ENCODE measurements around the gene NKX6-2.

DNA sequence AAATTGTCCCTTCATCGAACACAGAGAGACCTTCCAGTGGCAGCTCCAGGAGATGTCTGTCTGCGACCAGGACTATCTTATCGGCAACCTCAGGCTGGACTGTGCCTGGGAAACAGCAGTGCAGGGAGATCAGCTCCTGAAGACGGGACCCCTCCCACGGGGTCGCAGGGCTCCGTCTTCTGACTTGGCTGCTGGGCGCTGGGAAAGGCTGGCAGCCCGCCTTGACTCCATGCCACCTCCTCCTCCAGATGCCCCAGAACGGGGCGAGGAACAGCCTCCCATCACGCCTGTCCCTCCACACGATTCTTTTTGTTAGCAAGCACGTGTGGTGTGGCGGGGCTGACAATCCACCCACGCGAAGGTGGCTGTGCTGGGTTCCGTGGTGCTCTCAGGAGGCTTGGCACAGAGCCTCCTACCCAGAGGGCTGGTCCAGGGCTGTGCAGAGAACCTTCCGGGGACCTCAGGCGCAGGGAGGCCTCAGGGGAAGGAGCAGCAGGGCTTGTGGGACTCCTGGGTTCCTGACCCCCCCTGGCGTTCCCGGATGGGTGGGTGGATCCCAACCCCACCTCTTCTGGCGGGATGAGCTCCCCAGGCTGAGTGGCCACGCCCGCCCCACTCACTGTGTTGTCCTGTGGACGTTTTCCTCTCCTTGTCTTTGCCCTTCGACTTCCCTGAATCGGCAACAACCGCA lies 47.6 kb upstream of the NKX6-2 start:
- TF ChIP-seq, protein P1, sequence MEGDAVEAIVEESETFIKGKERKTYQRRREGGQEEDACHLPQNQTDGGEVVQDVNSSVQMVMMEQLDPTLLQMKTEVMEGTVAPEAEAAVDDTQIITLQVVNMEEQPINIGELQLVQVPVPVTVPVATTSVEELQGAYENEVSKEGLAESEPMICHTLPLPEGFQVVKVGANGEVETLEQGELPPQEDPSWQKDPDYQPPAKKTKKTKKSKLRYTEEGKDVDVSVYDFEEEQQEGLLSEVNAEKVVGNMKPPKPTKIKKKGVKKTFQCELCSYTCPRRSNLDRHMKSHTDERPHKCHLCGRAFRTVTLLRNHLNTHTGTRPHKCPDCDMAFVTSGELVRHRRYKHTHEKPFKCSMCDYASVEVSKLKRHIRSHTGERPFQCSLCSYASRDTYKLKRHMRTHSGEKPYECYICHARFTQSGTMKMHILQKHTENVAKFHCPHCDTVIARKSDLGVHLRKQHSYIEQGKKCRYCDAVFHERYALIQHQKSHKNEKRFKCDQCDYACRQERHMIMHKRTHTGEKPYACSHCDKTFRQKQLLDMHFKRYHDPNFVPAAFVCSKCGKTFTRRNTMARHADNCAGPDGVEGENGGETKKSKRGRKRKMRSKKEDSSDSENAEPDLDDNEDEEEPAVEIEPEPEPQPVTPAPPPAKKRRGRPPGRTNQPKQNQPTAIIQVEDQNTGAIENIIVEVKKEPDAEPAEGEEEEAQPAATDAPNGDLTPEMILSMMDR (IDR thresholded peaks at IDR 0.05; ENCODE audit: low read length) = no peak
- TF ChIP-seq EZH2 (IDR thresholded peaks at IDR 0.05; ENCODE audit: borderline replicate concordance, low read length) = no peak
